Hepatocyte (in vitro differentiated cells): ENCODE results near the gene OPRL1.

Source experiments
- CTCF ChIP-seq: fragments of 200-600 bp; sonication (generic); IDR thresholded peaks from 2 replicates; pipeline ENCODE4 v1.5.1; 2016; ENCODE audit warnings: antibody characterized with exemption, mild to moderate bottlenecking; ENCODE audit not compliant: poor library complexity
- EZH2 ChIP-seq: fragments of 200-600 bp; sonication (generic); IDR thresholded peaks from 2 replicates; pipeline ENCODE4 v1.6.1; 2016; ENCODE audit warnings: antibody characterized with exemption, mild to moderate bottlenecking, borderline replicate concordance
- EZH2phosphoT487 ChIP-seq: fragments of 200-600 bp; sonication (generic); IDR thresholded peaks from one replicate; pipeline ENCODE4 v1.6.1; 2018; ENCODE audit warnings: antibody characterized with exemption, mild to moderate bottlenecking, low read depth, moderate library complexity; ENCODE audit not compliant: unreplicated experiment, severe bottlenecking

GRCh38 chr20:64051033-64051452 lies 28.8 kb upstream of the OPRL1 start:
- TF ChIP-seq CTCF (no peak), EZH2 (no peak), EZH2phosphoT487 (no peak)
